Measurements from ENCODE around the gene UBE2E2.

The UBE2E2 gene

DNA sequence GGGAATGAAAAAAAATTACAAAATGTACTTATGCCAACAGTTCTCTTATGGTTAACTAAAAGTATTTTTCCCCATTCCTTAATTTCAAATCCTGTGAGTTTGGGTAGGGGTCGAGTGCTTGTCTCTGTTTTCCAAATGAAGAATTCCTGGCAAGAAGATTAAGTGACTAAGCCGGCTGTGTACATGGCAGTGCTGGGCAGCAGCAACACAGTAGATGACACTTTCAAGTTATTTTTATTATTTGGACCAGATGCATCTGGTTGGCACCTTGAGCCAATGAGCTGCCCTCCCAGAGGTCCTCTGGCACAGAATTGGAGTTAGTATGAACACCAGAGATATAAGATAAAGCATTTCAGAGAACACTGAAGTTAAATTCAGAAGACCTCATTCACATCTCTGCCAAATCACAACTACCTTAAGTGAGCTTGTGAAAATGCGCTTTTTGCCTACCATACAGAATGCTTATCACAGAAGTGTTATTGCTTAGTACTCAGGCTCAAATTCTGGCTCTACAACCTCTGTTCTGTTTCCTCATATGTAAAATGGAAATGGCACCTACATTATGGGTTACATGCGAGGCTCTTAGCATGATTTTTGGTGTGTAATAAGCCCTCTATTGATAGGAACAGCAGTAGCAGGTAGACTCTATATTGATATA is 256.9 kb downstream of the UBE2E2 start:
- no peak for TF ChIP-seq MAX (IDR thresholded peaks at IDR 0.05)
- TF ChIP-seq RAD21 (IDR thresholded peaks at IDR 0.05; ENCODE audit: low read depth), result no peak
- no peak for TF ChIP-seq USF1 (IDR thresholded peaks at IDR 0.05)
- TF ChIP-seq YY1 (IDR thresholded peaks at IDR 0.05; ENCODE audit: low read depth), result no peak
- TF ChIP-seq EGR1 (IDR thresholded peaks at IDR 0.05), result no peak
- TF ChIP-seq, protein P1, sequence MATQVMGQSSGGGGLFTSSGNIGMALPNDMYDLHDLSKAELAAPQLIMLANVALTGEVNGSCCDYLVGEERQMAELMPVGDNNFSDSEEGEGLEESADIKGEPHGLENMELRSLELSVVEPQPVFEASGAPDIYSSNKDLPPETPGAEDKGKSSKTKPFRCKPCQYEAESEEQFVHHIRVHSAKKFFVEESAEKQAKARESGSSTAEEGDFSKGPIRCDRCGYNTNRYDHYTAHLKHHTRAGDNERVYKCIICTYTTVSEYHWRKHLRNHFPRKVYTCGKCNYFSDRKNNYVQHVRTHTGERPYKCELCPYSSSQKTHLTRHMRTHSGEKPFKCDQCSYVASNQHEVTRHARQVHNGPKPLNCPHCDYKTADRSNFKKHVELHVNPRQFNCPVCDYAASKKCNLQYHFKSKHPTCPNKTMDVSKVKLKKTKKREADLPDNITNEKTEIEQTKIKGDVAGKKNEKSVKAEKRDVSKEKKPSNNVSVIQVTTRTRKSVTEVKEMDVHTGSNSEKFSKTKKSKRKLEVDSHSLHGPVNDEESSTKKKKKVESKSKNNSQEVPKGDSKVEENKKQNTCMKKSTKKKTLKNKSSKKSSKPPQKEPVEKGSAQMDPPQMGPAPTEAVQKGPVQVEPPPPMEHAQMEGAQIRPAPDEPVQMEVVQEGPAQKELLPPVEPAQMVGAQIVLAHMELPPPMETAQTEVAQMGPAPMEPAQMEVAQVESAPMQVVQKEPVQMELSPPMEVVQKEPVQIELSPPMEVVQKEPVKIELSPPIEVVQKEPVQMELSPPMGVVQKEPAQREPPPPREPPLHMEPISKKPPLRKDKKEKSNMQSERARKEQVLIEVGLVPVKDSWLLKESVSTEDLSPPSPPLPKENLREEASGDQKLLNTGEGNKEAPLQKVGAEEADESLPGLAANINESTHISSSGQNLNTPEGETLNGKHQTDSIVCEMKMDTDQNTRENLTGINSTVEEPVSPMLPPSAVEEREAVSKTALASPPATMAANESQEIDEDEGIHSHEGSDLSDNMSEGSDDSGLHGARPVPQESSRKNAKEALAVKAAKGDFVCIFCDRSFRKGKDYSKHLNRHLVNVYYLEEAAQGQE (IDR thresholded peaks at IDR 0.05; ENCODE audit: low read depth), result no peak
- TF ChIP-seq TCF12 (IDR thresholded peaks at IDR 0.05; ENCODE audit: low read depth), result no peak
- TF ChIP-seq FOXM1 (IDR thresholded peaks at IDR 0.05; ENCODE audit: borderline replicate concordance, low read depth), result no peak
- TF ChIP-seq ZBTB7A (IDR thresholded peaks at IDR 0.05; ENCODE audit: low read depth), result no peak
- no peak for TF ChIP-seq EP300 (IDR thresholded peaks at IDR 0.05; ENCODE audit: borderline replicate concordance)
- TF ChIP-seq TAF1 (IDR thresholded peaks at IDR 0.05; ENCODE audit: low read depth), result no peak
- no peak for TF ChIP-seq CEBPB (IDR thresholded peaks at IDR 0.05)
- TF ChIP-seq TEAD4 (IDR thresholded peaks at IDR 0.05), result no peak
- TF ChIP-seq CREB1 (IDR thresholded peaks at IDR 0.05; ENCODE audit: low read depth), result no peak

DNA sequence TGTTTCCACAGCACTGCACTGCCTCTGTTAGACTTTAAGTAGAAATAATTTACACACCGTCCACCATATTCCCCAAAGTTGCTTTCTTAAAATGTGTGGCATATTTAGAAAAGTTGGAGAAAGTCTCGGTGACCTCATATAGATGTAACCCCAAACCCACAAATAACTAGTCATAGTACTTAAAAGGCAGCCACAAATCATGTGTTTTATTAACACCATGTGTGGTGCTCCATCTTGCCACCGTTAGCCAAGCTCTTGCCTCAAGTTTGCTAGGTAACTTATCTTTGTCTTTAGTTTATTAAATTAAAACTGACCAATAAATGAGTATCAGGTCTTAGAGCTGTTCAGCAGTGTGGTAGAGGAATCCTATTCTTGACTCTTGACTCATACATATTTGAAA is 257.9 kb downstream of the UBE2E2 start:
- TF ChIP-seq ZBTB7A (IDR thresholded peaks at IDR 0.05; ENCODE audit: low read depth), result no peak
- TF ChIP-seq TAF1 (IDR thresholded peaks at IDR 0.05; ENCODE audit: low read depth), result no peak
- no peak for TF ChIP-seq TCF12 (IDR thresholded peaks at IDR 0.05; ENCODE audit: low read depth)
- TF ChIP-seq, protein P1 (IDR thresholded peaks at IDR 0.05; ENCODE audit: low read depth), result no peak

DNA sequence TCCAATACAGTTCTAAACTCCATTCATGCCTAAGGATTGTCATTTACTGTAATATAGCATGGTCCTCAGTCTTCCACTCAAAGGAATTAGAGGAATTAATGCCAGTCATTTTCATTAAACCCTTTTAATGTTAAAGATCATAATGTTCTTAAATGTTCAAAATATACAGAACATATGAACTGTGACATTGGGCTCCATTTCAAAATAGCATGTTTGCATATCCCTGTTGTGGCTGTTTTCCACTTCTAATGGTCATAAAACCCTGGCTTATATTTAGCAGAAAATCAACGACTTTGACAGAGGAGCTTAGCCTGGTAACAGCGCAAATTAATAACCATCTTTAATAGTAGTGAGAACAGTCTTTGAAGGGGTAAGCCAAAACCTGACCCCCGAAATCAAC is 260.7 kb downstream of the UBE2E2 start:
- TF ChIP-seq TCF12 (IDR thresholded peaks at IDR 0.05; ENCODE audit: low read depth), result no peak
- TF ChIP-seq YY1 (IDR thresholded peaks at IDR 0.05; ENCODE audit: low read depth), result no peak
- no peak for TF ChIP-seq NFIC (IDR thresholded peaks at IDR 0.05)
- no peak for TF ChIP-seq TEAD4 (IDR thresholded peaks at IDR 0.05)
- TF ChIP-seq USF1 (IDR thresholded peaks at IDR 0.05), result no peak
- TF ChIP-seq, protein P1 (IDR thresholded peaks at IDR 0.05; ENCODE audit: low read depth), result no peak
- no peak for TF ChIP-seq RAD21 (IDR thresholded peaks at IDR 0.05; ENCODE audit: low read depth)
- no peak for TF ChIP-seq FOXM1 (IDR thresholded peaks at IDR 0.05; ENCODE audit: borderline replicate concordance, low read depth)
- no peak for TF ChIP-seq MAX (IDR thresholded peaks at IDR 0.05)
- no peak for TF ChIP-seq TAF1 (IDR thresholded peaks at IDR 0.05; ENCODE audit: low read depth)
- TF ChIP-seq EGR1 (IDR thresholded peaks at IDR 0.05), result no peak
- TF ChIP-seq EP300 (IDR thresholded peaks at IDR 0.05; ENCODE audit: borderline replicate concordance), result no peak
- no peak for TF ChIP-seq CREB1 (IDR thresholded peaks at IDR 0.05; ENCODE audit: low read depth)
- TF ChIP-seq ZBTB7A (IDR thresholded peaks at IDR 0.05; ENCODE audit: low read depth), result no peak
- no peak for TF ChIP-seq CEBPB (IDR thresholded peaks at IDR 0.05)

- TF ChIP-seq EP300 (IDR thresholded peaks at IDR 0.05; ENCODE audit: borderline replicate concordance), result no peak
- TF ChIP-seq TCF12 (IDR thresholded peaks at IDR 0.05; ENCODE audit: low read depth), result no peak
- TF ChIP-seq FOXM1 (IDR thresholded peaks at IDR 0.05; ENCODE audit: borderline replicate concordance, low read depth), result no peak
These were observed 262.4 kb downstream of the UBE2E2 start for GRCh38 chr3:23465569-23465968.

- TF ChIP-seq, protein P1 (IDR thresholded peaks at IDR 0.05; ENCODE audit: low read depth), result no peak
- no peak for TF ChIP-seq TAF1 (IDR thresholded peaks at IDR 0.05; ENCODE audit: low read depth)
- no peak for TF ChIP-seq CEBPB (IDR thresholded peaks at IDR 0.05)
- TF ChIP-seq EGR1 (IDR thresholded peaks at IDR 0.05), result no peak
- no peak for TF ChIP-seq ZBTB7A (IDR thresholded peaks at IDR 0.05; ENCODE audit: low read depth)
- TF ChIP-seq NFIC (IDR thresholded peaks at IDR 0.05), result peak; percentile 64
- no peak for TF ChIP-seq CREB1 (IDR thresholded peaks at IDR 0.05; ENCODE audit: low read depth)
These were observed 265.1 kb downstream of the UBE2E2 start for GRCh38 chr3:23468203-23468602.

Measured in Ishikawa (cell line).